HG02571 (cell line): ENCODE results near the gene CLN6.

Source experiments
- ATAC-seq: cut with Tn5 transposase; IDR thresholded peaks from one replicate; pipeline ENCODE4 v1.9.1; 2021; ENCODE audit warnings: mild to moderate bottlenecking, moderate library complexity; ENCODE audit not compliant: unreplicated experiment

CLN6 gene

DNA sequence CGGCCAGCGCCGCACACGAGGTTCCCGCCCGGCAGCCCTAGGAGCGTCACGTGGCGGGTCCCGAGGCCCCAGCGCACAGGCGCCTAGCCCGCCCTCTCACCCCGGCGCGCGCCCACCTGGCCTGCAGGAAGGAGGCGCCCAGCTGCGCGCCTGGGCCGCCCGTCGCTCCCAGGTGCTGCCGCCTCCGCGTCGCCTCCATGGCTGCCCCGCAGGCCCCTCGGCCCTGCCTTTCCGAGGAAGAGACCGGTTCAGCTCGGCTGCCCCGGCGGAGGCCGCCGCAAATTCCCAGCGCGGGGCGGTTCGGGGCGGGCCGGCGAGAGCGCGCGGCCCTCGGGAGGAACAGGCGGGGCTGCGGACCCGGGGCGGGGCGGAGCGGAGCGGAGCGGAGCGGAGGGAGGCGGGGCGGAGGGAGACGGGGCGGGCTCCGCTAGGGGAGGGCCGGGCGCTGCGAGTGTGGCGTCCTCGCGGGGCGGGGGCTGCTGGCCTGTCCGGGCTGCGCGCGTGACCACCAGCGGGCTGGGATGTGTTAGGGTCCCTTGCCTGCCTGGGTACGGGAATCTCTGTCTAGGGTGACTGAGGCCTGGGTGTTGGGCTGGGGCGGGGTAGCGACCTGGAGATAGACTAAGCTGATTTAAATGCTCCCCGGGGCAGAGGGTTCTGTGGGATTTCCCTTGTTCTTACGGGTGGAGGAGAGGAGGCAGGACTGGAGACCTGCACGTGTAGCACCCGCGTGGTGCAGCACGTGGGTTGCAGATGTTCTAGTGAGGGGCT, at the start of gene CLN6:
CLN6 (minus strand) TSS at position 343 of the 771 bp plus-strand sequence; CDS start at position 199, 144 bp downstream.
- peak; percentile 70 for ATAC-seq

GRCh38 chr15:68278595-68279405, 49.3 kb upstream of the CLN6 start:
- ATAC-seq, result peak; percentile 4

- ATAC-seq, result no peak
Measured at GRCh38 chr15:68278345-68278594, 48.7 kb upstream of the CLN6 start.

- peak; percentile 72 for ATAC-seq
Measured at GRCh38 chr15:68277603-68278344, 48.2 kb upstream of the CLN6 start, which contains the start of gene FEM1B. FEM1B (plus strand) TSS chr15:68277745; CDS start chr15:68278418, 673 bp downstream.

DNA sequence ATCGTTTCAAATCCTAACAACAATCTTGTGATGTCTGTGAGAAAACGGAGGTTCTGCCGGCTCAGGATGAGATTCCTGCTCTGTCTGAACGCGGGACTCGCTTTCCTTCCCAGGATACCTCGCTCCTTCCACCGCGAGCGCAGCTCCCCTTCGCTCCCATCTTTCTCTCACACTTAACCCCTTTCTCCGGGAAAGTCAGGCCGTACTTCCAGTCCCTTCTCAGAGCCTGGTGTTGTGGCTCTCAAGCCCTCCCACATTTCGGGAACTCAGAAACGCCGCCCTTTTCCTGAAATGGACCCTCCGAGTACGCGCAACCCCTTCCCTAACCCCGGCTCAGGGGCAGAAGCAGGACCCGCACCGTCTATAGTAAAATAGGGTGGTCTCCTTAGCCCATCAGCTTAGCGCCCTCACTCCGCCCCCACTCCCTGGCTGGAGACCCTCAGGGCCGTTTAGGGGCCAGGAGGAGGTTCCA, 47.6 kb upstream of the CLN6 start:
- peak; percentile 9 for ATAC-seq

DNA sequence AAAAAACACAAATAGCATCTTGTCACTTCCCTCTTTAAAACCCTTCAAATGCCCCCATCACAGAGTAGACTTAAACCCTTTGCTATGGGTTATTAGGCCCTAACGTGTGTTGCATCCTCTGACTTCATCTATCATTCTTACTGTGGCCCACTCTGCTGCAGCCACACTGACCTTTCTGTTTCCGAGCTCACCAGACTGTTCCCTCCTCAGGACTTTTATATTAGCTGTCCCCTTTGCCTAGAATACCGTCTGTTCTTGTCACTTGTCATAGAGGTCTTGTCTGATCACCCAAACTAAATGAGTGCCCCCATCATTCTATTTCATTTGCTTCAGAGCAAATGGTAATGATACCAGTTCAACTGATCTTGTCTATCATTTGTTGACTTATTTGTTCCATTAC, 47.1 kb upstream of the CLN6 start:
- ATAC-seq, result no peak

- no peak for ATAC-seq
Measured at GRCh38 chr15:68275165-68275746, 45.7 kb upstream of the CLN6 start.

DNA sequence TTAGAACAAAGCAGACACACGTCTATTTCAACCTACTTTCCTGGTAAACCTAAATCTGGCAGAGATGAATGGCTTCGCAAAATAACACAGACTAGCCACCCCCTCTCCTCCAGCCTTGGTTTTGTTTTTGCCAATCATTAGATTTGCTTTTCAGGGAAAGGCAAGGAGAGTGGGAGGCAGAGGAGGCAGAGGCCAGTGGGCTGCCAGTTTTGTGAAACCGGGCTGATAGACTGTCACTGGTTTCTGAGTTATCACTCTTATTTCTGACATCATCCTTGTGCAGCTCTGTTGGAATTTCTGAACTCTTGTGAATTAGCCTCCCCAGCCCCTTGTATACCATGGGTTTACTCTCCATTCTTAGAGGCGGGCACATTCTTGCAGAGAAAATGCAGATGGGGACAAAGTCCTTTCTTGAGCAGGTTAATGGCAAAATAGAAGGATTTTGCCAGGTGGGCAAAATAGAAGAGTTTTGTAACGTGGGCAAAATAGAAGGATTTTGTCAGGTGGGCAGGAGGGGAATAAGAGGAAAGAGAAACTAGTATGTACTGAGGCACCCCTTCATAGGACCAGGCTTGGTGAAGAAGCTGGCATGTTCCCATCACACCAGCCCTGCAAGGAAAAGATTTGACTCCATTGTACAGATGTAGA, 44.8 kb upstream of the CLN6 start:
- ATAC-seq, result no peak

GRCh38 chr15:68272721-68273271, 43.3 kb upstream of the CLN6 start:
- ATAC-seq, result no peak

DNA sequence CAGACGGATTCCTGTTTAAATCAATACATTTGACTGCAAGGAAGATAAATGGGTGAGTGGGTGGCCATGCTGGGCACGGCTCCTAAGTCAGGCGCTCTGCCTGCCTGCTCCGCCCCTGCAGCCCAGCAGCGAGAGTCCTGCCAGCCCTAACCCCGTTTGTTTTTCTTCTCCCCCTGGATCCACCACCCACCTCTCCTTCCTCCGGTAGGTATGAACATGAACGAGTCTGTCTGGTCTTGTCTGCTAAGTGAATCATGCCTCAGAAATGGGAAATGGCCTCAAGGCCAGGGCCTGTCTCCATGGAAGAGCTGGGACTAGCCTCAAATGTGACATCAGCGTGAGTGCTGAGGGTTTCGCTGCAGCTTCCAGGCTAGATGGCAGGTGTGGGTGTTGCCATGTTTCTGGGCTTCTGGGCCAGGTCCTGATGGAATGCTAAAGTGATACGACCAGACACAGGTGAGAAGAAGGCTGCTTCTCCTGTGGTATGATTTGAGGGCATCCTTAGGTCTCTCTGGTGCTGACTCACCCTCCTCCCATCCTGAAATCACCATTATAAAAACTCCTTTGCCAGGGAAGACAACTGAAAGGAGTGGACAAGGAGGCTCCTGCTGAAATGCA, 42.4 kb upstream of the CLN6 start:
- no peak for ATAC-seq

GRCh38 chr15:68268405-68268804, 38.9 kb upstream of the CLN6 start:
- no peak for ATAC-seq

GRCh38 chr15:68265674-68266073, 36.1 kb upstream of the CLN6 start:
- ATAC-seq, result no peak

DNA sequence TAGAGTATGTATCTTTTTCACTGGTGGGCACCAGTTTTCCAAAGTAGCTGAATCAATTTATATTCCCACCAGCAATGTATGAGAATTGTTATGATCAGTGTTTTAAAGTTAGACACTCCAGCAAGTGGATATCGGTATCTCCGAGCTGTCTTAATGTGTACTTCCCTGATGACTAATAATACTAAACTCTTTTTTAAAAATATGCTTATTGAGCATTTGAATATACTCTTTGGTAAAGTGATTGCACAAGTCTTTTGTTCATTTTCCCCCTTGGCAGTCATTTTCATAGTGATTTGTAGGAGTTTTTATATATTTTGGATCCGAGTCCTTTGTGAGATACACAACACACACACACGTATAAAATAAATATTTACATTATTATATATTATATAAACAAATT, 35.6 kb upstream of the CLN6 start:
- no peak for ATAC-seq

DNA sequence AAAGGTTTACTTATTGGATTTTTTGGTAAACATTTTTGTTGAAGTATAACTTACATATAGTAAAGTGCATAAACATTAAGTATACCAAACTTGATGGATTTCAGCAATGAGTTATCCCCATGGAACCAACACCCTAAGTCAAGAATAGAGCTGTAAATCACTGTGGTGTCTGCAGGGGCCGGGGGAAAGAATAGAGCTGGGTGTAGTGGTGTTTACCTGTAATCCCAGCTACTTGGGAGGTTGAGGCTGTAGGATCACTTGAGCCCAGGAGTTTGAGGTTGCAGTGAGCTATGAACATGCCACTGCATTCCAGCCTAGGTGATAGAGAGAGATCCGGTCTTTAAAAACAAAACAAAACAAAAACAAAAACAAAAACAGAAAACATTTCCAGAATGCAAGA, 34.8 kb upstream of the CLN6 start:
- no peak for ATAC-seq

GRCh38 chr15:68262514-68263356, 33.2 kb upstream of the CLN6 start:
- ATAC-seq, result no peak

- ATAC-seq, result no peak
Measured at GRCh38 chr15:68261980-68262379, 32.5 kb upstream of the CLN6 start.

GRCh38 chr15:68261241-68261640, 31.7 kb upstream of the CLN6 start:
- ATAC-seq, result no peak

GRCh38 chr15:68259883-68260282, 30.4 kb upstream of the CLN6 start:
- no peak for ATAC-seq

DNA sequence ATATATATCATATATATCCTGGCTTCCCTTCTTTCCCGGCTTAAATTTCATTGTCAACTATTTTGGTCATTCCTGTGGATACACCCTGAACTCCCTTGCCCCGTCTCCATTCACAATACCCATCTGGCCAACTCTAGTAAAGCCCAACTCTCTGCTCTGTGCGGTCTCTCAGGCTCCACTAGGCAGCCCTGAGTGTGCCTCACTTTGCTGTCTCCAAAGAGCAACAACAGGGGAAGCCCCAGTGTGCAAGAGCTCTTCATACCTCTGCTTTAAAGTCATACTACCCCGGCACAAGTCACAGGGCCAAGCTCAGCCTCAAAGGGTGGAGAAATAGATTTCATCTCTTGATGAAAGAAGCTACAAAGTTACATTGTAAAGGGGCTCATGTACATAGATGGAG, 29.2 kb upstream of the CLN6 start:
- ATAC-seq, result no peak
